DOHH2 (cell line): ENCODE data around the gene EPB41L2.

Experiments used
- CTCF ChIP-seq: fragments of 200-600 bp; sonication (generic); IDR thresholded peaks from one replicate; pipeline ENCODE4 v1.5.1; 2014; ENCODE audit warnings: antibody characterized with exemption, mild to moderate bottlenecking, low read depth, low read length; ENCODE audit not compliant: poor library complexity, severe bottlenecking
- EZH2phosphoT487 ChIP-seq: fragments of 200-600 bp; sonication (generic); IDR thresholded peaks from 2 replicates; pipeline ENCODE4 v1.6.1; 2017; ENCODE audit warnings: borderline replicate concordance, mild to moderate bottlenecking, antibody characterized with exemption, low read length, moderate library complexity, mixed read lengths

- TF ChIP-seq CTCF: no peak
- no peak for TF ChIP-seq EZH2phosphoT487
These were observed 162.1 kb downstream of the EPB41L2 start for GRCh38 chr6:130900913-130901312.
